ENCODE measurements around the gene IL1RL1.

The IL1RL1 gene

GRCh38 chr2:102334486-102334885, 23.1 kb downstream of the IL1RL1 start:
- CTCF ChIA-PET, result interaction anchor here (1.1 kb wide), 1 partner anchor 21 kb away, joined by 4 read pairs; the partner anchor contains the start of gene IL18R1
- no peak for DNase-seq
- no peak overlapping the region for H3K27ac Mint-ChIP-seq
- peaks cover 4% of the 10 kb centered on the region for H3K27me3 Mint-ChIP-seq
- H3K4me1 Mint-ChIP-seq, result peaks cover 12% of the 10 kb centered on the region
- no peak overlapping the region for H3K4me3 Mint-ChIP-seq
- H3K36me3 Mint-ChIP-seq, result no peaks in the 10 kb centered on the region
- H3K9me3 Mint-ChIP-seq, result no peaks in the 10 kb centered on the region

- Mint-ChIP-seq H3K4me3 (no peak overlapping the region), H3K4me1 (peaks cover 12% of the 10 kb centered on the region), H3K27ac (no peak overlapping the region), H3K27me3 (peaks cover 4% of the 10 kb centered on the region), H3K36me3 (no peaks in the 10 kb centered on the region), H3K9me3 (no peaks in the 10 kb centered on the region)
- CTCF ChIA-PET, result interaction anchor here (0.6 to 2.4 kb wide), 6 partner anchors 8 to 302 kb away, joined by 3 to 5 read pairs (median 4); partner anchors contain the start of gene IL18R1
- no peak for DNase-seq
Observed at GRCh38 chr2:102335871-102336366, 24.6 kb downstream of the IL1RL1 start.

GRCh38 chr2:102336502-102336945, 25.2 kb downstream of the IL1RL1 start:
- no peaks in the 10 kb centered on the region for H3K9me3 Mint-ChIP-seq
- H3K4me3 Mint-ChIP-seq, result no peak overlapping the region
- CTCF ChIA-PET, result interaction anchor here (0.6 to 2.4 kb wide), 4 partner anchors 35 to 303 kb away, joined by 3 to 5 read pairs (median 4); no protein-coding TSS in a partner anchor
- H3K4me1 Mint-ChIP-seq, result peaks cover 12% of the 10 kb centered on the region
- no peaks in the 10 kb centered on the region for H3K36me3 Mint-ChIP-seq
- no peak overlapping the region for H3K27ac Mint-ChIP-seq
- DNase-seq, result no peak
- H3K27me3 Mint-ChIP-seq, result peaks cover 4% of the 10 kb centered on the region

GRCh38 chr2:102337012-102337411, 25.6 kb downstream of the IL1RL1 start:
- no peak overlapping the region for H3K27ac Mint-ChIP-seq
- H3K4me3 Mint-ChIP-seq, result no peak overlapping the region
- peaks cover 4% of the 10 kb centered on the region for H3K27me3 Mint-ChIP-seq
- H3K9me3 Mint-ChIP-seq, result no peaks in the 10 kb centered on the region
- DNase-seq, result no peak
- CTCF ChIA-PET, result interaction anchor here (0.9 to 2.4 kb wide), 2 partner anchors 35 to 65 kb away, joined by 3 to 5 read pairs; no protein-coding TSS in a partner anchor
- H3K36me3 Mint-ChIP-seq, result no peaks in the 10 kb centered on the region
- H3K4me1 Mint-ChIP-seq, result peaks cover 12% of the 10 kb centered on the region

GRCh38 chr2:102337481-102338386, 26.4 kb downstream of the IL1RL1 start:
- H3K27ac Mint-ChIP-seq, result no peak overlapping the region
- no peak overlapping the region for H3K4me3 Mint-ChIP-seq
- H3K27me3 Mint-ChIP-seq, result peaks cover 3% of the 10 kb centered on the region
- H3K4me1 Mint-ChIP-seq, result peaks cover 12% of the 10 kb centered on the region
- no peaks in the 10 kb centered on the region for H3K9me3 Mint-ChIP-seq
- no peak for DNase-seq
- CTCF ChIA-PET, result interaction anchor here (1.0 to 2.4 kb wide), 2 partner anchors 23 to 36 kb away, joined by 3 to 5 read pairs; no protein-coding TSS in a partner anchor
- no peaks in the 10 kb centered on the region for H3K36me3 Mint-ChIP-seq

- Mint-ChIP-seq H3K4me1 (peaks cover 12% of the 10 kb centered on the region), H3K27me3 (no peaks in the 10 kb centered on the region), H3K36me3 (no peaks in the 10 kb centered on the region), H3K4me3 (no peak overlapping the region), H3K27ac (no peak overlapping the region), H3K9me3 (no peaks in the 10 kb centered on the region)
- CTCF ChIA-PET, result no interaction called here
- no peak for DNase-seq
Observed at GRCh38 chr2:102340778-102341177, 29.4 kb downstream of the IL1RL1 start.

- no peaks in the 10 kb centered on the region for H3K36me3 Mint-ChIP-seq
- peaks cover 2% of the 10 kb centered on the region for H3K4me1 Mint-ChIP-seq
- no peak for DNase-seq
- H3K27ac Mint-ChIP-seq, result no peak overlapping the region
- peaks cover 7% of the 10 kb centered on the region for H3K27me3 Mint-ChIP-seq
- no peak overlapping the region for H3K4me3 Mint-ChIP-seq
- CTCF ChIA-PET, result interaction anchor here (1.5 kb wide), 1 partner anchor 10 kb away, joined by 3 read pairs; no protein-coding TSS in a partner anchor
- no peaks in the 10 kb centered on the region for H3K9me3 Mint-ChIP-seq
Observed at GRCh38 chr2:102342888-102343287, 31.5 kb downstream of the IL1RL1 start.

- no peak for DNase-seq
- no peaks in the 10 kb centered on the region for H3K36me3 Mint-ChIP-seq
- no peak overlapping the region for H3K27ac Mint-ChIP-seq
- peaks cover 7% of the 10 kb centered on the region for H3K27me3 Mint-ChIP-seq
- no peaks in the 10 kb centered on the region for H3K9me3 Mint-ChIP-seq
- CTCF ChIA-PET, result interaction anchor here (0.9 to 1.1 kb wide), 2 partner anchors 9 to 42 kb away, joined by 3 read pairs; no protein-coding TSS in a partner anchor
- no peak overlapping the region for H3K4me3 Mint-ChIP-seq
- H3K4me1 Mint-ChIP-seq, result no peaks in the 10 kb centered on the region
Observed at GRCh38 chr2:102344397-102344796, 33.0 kb downstream of the IL1RL1 start.

GRCh38 chr2:102345329-102345920, 34.1 kb downstream of the IL1RL1 start:
- no peaks in the 10 kb centered on the region for H3K36me3 Mint-ChIP-seq
- no peaks in the 10 kb centered on the region for H3K4me1 Mint-ChIP-seq
- H3K27ac Mint-ChIP-seq, result no peak overlapping the region
- CTCF ChIA-PET, result no interaction called here
- no peak for DNase-seq
- H3K9me3 Mint-ChIP-seq, result no peaks in the 10 kb centered on the region
- H3K27me3 Mint-ChIP-seq, result peaks cover 7% of the 10 kb centered on the region
- H3K4me3 Mint-ChIP-seq, result no peak overlapping the region

GRCh38 chr2:102346381-102347130, 35.2 kb downstream of the IL1RL1 start:
- no peak overlapping the region for H3K27ac Mint-ChIP-seq
- H3K4me3 Mint-ChIP-seq, result no peak overlapping the region
- no peaks in the 10 kb centered on the region for H3K9me3 Mint-ChIP-seq
- no peaks in the 10 kb centered on the region for H3K36me3 Mint-ChIP-seq
- DNase-seq, result no peak
- CTCF ChIA-PET, result no interaction called here
- H3K4me1 Mint-ChIP-seq, result no peaks in the 10 kb centered on the region
- H3K27me3 Mint-ChIP-seq, result peaks cover 7% of the 10 kb centered on the region

- no peak overlapping the region for H3K27ac Mint-ChIP-seq
- H3K27me3 Mint-ChIP-seq, result peaks cover 7% of the 10 kb centered on the region
- CTCF ChIA-PET, result interaction anchor here (1.1 to 2.3 kb wide), 5 partner anchors 49 to 98 kb away, joined by 4 to 9 read pairs (median 7); no protein-coding TSS in a partner anchor
- H3K9me3 Mint-ChIP-seq, result no peaks in the 10 kb centered on the region
- H3K4me3 Mint-ChIP-seq, result no peak overlapping the region
- H3K4me1 Mint-ChIP-seq, result peaks cover 6% of the 10 kb centered on the region
- no peaks in the 10 kb centered on the region for H3K36me3 Mint-ChIP-seq
- DNase-seq, result no peak
Observed at GRCh38 chr2:102350137-102350793, 38.9 kb downstream of the IL1RL1 start.

- peak within 1 kb of the TSS; percentile 100 for H3K4me3 Mint-ChIP-seq
- CTCF ChIA-PET, result interaction anchor here (0.5 to 5.1 kb wide), 25 partner anchors 12 to 153 kb away, joined by 3 to 56 read pairs (median 5); partner anchors contain the start of gene IL18RAP
- DNase-seq, result peak; percentile 80
- no peaks in the 10 kb centered on the region for H3K9me3 Mint-ChIP-seq
- H3K27me3 Mint-ChIP-seq, result peaks cover 4% of the 10 kb centered on the region
- H3K36me3 Mint-ChIP-seq, result peaks cover 29% of the 10 kb centered on the region
- H3K4me1 Mint-ChIP-seq, result peaks cover 49% of the 10 kb centered on the region
- peak within 1 kb of the TSS; percentile 95 for H3K27ac Mint-ChIP-seq
Observed at GRCh38 chr2:102355526-102356380, 44.4 kb downstream of the IL1RL1 start, which contains the start of gene IL18R1. Gene IL18R1, plus strand, starts transcription at chr2:102355796. Its CDS starts 6,865 bp downstream, at chr2:102362661.

Measured in activated naive CD4-positive, alpha-beta T cell treated with anti-CD3 and anti-CD28 coated beads, Interleukin-2, amount 10 ng/mL, durations not matched to agents 7 days and 5 days (primary cell).